Spleen (tissue), 7 donors: ENCODE results near the gene WDR86.

ENCODE experiments used
- POLR2A ChIP-seq, 3 donors: fragments of 450-650 bp; IDR thresholded peaks; one replicate each; pipeline ENCODE4 v1.5.1; 2017; ENCODE audit warnings: antibody characterized with exemption in 3 of 3, mild to moderate bottlenecking in 1 of 3
- POLR2AphosphoS5 ChIP-seq, 3 donors: sonication (generic); formaldehyde crosslinking; IDR thresholded peaks; one replicate each; pipeline ENCODE4 v1.5.1; 2017; ENCODE audit warnings: antibody characterized with exemption in 3 of 3
- TF ChIP-seq, protein P1 (sequence below), 11 experiments: fragments of 200-600 bp in 7 of 11; fragments of 450-650 bp in 4 of 11; sonication (generic) in 4 of 11; IDR thresholded peaks in 8 of 11; conservative IDR thresholded peaks in 3 of 11; 1 replicate in 7 of 11; 2 replicates in 4 of 11; pipeline versions ENCODE4 v1.4.0 to v1.8.0; 2016 to 2021; ENCODE audit warnings: antibody characterized with exemption in 11 of 11, inconsistent platforms in 4 of 11, mild to moderate bottlenecking in 1 of 11
- donor health status: DM: no; HTN: no; CAD: no; lungs with moderate emphysema.
- donor health status: DM: no; HTN: no; CAD: no.
- donor health status: DM: no; HTN: no; CAD: no.

GRCh38 chr7:151424799-151425198 lies 15.0 kb upstream of the WDR86 start:
- TF ChIP-seq POLR2AphosphoS5 (IDR thresholded peaks at IDR 0.05) (no peak), POLR2A (IDR thresholded peaks at IDR 0.05) (no peak)
- TF ChIP-seq, protein P1, sequence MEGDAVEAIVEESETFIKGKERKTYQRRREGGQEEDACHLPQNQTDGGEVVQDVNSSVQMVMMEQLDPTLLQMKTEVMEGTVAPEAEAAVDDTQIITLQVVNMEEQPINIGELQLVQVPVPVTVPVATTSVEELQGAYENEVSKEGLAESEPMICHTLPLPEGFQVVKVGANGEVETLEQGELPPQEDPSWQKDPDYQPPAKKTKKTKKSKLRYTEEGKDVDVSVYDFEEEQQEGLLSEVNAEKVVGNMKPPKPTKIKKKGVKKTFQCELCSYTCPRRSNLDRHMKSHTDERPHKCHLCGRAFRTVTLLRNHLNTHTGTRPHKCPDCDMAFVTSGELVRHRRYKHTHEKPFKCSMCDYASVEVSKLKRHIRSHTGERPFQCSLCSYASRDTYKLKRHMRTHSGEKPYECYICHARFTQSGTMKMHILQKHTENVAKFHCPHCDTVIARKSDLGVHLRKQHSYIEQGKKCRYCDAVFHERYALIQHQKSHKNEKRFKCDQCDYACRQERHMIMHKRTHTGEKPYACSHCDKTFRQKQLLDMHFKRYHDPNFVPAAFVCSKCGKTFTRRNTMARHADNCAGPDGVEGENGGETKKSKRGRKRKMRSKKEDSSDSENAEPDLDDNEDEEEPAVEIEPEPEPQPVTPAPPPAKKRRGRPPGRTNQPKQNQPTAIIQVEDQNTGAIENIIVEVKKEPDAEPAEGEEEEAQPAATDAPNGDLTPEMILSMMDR (IDR thresholded peaks at IDR 0.05 in 8 of 11, conservative IDR thresholded peaks at IDR 0.05 in 3 of 11), result no peak
